Stimulated activated CD4-positive, alpha-beta T cell treated with anti-CD3 and anti-CD28 coated beads, TNF-alpha, amount 100 ng/mL, for 4 hours (primary cell): ENCODE results near the gene TENT5A.

Experiments used
- DNase-seq, 3 experiments: peaks; one replicate each; pipeline ENCODE4 v3.0.0-alpha.2; 2020; ENCODE audit warnings: low read depth in 3 of 3

Gene TENT5A

DNA sequence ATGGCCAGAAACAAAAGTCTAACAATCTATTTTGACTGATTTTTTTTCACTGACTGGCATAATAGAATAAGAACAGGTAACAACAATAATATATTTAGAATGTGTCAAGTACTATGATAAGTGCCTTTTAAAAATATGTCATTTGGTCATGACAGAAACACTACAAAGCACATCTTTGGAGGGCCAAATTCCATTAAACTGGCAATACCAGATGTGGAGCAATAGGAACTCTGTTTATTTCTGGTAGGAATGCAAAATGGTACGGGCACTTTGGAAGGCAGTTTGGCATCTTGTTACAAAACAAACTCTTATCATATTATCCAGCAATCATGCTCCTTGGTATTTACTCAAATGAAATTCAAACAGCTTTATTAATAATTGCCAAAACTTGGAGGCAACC is 39.3 kb downstream of the TENT5A start:
- no peak for DNase-seq

DNA sequence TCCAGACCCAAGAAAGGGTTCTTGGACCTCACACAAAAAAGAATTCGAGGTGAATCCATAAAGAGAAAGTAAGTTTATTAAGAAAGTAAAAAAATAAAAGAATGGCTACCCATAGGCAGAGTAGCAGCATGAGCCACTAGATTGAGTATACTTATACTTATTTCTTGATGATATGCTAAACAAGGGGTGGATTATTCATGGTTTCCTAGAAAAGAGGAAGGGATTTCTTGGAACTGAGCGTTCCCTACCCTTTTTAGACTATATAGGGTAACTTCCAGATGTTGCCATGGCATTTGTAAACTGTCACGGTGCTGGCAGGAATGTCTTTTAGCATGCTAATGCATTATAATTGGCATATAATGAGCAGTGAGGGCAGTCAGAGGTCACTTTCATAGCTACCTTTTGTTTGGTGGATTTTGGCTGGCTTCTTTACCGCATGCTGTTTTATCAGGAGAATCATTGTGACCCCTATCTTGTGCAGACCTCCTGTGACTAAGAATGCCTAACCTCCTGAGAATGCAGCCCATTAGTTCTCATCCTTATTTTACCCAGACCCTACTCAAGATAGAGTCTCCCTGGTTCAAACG is 44.3 kb downstream of the TENT5A start:
- DNase-seq: no peak

DNA sequence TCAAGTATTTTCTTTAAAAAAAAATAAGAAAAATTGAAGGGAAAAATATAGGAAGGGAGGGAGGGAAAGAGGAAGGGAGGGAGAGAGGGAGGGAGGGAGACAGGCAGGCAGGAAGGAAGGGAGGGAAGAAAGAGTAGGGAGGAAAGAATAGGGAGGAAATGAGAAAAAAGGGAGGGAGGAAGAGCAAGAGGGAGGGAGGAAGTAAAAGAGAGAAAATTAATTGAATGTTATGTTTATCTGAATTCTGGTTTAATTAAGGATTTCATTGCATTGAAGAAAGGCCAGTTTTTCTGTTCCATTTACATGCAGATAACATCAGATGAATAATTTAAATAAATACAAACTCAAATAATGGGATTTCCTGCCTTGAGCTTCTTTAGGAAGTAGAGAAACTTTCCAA is 47.8 kb downstream of the TENT5A start:
- DNase-seq: no peak

- DNase-seq: no peak
Observed at GRCh38 chr6:81700414-81700813, 52.1 kb downstream of the TENT5A start.

DNA sequence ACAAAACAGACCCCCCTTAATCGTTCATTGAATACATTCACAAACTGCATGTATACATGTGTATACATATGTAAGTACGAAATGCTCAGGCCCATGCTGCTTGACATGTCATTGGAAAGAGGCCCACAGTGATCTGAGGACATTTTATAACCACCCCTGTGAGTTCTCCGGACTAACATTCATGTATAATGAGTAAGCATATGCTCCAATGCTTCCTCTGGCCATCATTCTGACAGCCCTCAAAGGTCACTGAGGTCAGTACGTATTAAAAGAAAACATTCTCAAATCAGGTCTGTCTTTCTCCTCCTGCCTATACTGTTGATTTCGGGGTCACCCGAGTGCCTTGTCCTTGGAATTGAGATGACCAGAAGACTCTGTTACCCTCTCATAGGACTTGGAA is 54.9 kb downstream of the TENT5A start:
- no peak for DNase-seq

GRCh38 chr6:81696524-81696923 is 56.0 kb downstream of the TENT5A start:
- DNase-seq: no peak
